ENCODE results near the gene GNAS. TPM values are rescaled to one million over a fixed set of nuclear protein-coding genes. Genes with fewer than 3 reads are reported as not detected.

The GNAS gene
- total and polyA plus RNA-seq, 4 experiments from 2014 or later: 70.1 to 645 (median 412) TPM

- H3K9me3 ChIP-seq (ENCODE audit: control insufficient read depth in 1 of 2, low read length in 2 of 2): no peaks in the 10 kb centered on the region
- H3K4me3 ChIP-seq (ENCODE audit: low read length in 2 of 2): peak overlapping the region; percentile 12 to 64
- Mint-ChIP-seq H3K36me3 (peaks cover 0 to 10% of the 10 kb centered on the region in 2 donors), H3K4me1 (peaks cover 4 to 19% (median 12%) of the 10 kb centered on the region in 4 donors), H3K27me3 (no peaks in the 10 kb centered on the region), H3K4me3 (peak overlapping the region; percentile 79 to 90 (median 85)), H3K9me3 (peaks cover 0 to 2% (median 0%) of the 10 kb centered on the region in 8 donors), H3K27ac (peak overlapping the region; percentile 87 to 95 (median 90))
- no peaks in the 10 kb centered on the region for H3K36me3 ChIP-seq (ENCODE audit: insufficient read depth, low read length)
- intact Hi-C loops (cut with micrococcal nuclease): loop anchor here (1.0 kb wide), 1 partner anchor 93 kb away; the partner anchor contains the start of gene NELFCD
- peaks cover 13% of the 10 kb centered on the region for H3K4me1 ChIP-seq (ENCODE audit: insufficient read depth, low read length)
- POLR2A ChIA-PET (ENCODE audit: partially characterized antibody): no interaction called here
- no peak for DNase-seq
- CTCF ChIA-PET (ENCODE audit: partially characterized antibody): no interaction called here
- no peaks in the 10 kb centered on the region for H3K27me3 ChIP-seq (ENCODE audit: insufficient read depth, low read length)
- peak overlapping the region; percentile 71 for H3K27ac ChIP-seq (ENCODE audit: low read depth, low read length)
Measured at GRCh38 chr20:58888103-58888502, 35.6 kb downstream of the GNAS start.

GRCh38 chr20:58888521-58889333 lies 36.2 kb downstream of the GNAS start:
- Histone ChIP-seq H3K27me3 (ENCODE audit: insufficient read depth, low read length) (no peaks in the 10 kb centered on the region), H3K4me1 (ENCODE audit: insufficient read depth, low read length) (peaks cover 19% of the 10 kb centered on the region), H3K4me3 (ENCODE audit: low read length in 2 of 2) (peak overlapping the region; percentile 12 to 64), H3K9me3 (ENCODE audit: control insufficient read depth in 1 of 2, low read length in 2 of 2) (no peaks in the 10 kb centered on the region), H3K27ac (ENCODE audit: low read depth, low read length) (peak overlapping the region; percentile 78), H3K36me3 (ENCODE audit: insufficient read depth, low read length) (no peaks in the 10 kb centered on the region)
- Mint-ChIP-seq H3K27me3 (no peaks in the 10 kb centered on the region), H3K36me3 (peaks cover 0 to 15% of the 10 kb centered on the region in 2 donors), H3K4me3 (peak overlapping the region; percentile 79 to 90 (median 85)), H3K4me1 (peaks cover 9 to 25% (median 18%) of the 10 kb centered on the region in 4 donors), H3K27ac (peak overlapping the region; percentile 87 to 95 (median 90)), H3K9me3 (peaks cover 0 to 2% (median 0%) of the 10 kb centered on the region in 8 donors)
- CTCF ChIA-PET (ENCODE audit: partially characterized antibody): no interaction called here
- POLR2A ChIA-PET (ENCODE audit: partially characterized antibody): interaction anchor here (0.6 to 4.7 kb wide), 21 partner anchors 10 to 1490 kb away, joined by 3 to 69 read pairs (median 5); partner anchors contain the start of genes ATP5F1E, NELFCD, PRELID3B and STX16
- DNase-seq: peak; percentile 87 to 90 (median 89)
- intact Hi-C loops (cut with micrococcal nuclease): loop anchor here (1.0 kb wide), 1 partner anchor 93 kb away; the partner anchor contains the start of gene NELFCD

- ChIA-PET POLR2A (ENCODE audit: partially characterized antibody) (interaction anchor here (0.6 to 4.7 kb wide), 22 partner anchors 10 to 1490 kb away, joined by 3 to 69 read pairs (median 5); partner anchors contain the start of genes ATP5F1E, NELFCD, PRELID3B and STX16), CTCF (ENCODE audit: partially characterized antibody) (no interaction called here)
- Histone ChIP-seq H3K36me3 (ENCODE audit: insufficient read depth, low read length) (no peaks in the 10 kb centered on the region), H3K27me3 (ENCODE audit: insufficient read depth, low read length) (no peaks in the 10 kb centered on the region), H3K9me3 (ENCODE audit: control insufficient read depth in 1 of 2, low read length in 2 of 2) (no peaks in the 10 kb centered on the region), H3K27ac (ENCODE audit: low read depth, low read length) (peak overlapping the region; percentile 78), H3K4me1 (ENCODE audit: insufficient read depth, low read length) (peaks cover 25% of the 10 kb centered on the region), H3K4me3 (ENCODE audit: low read length in 2 of 2) (peak overlapping the region in 1 of 2 donors; percentile 38)
- Mint-ChIP-seq H3K27ac (peak overlapping the region; percentile 87 to 97 (median 95)), H3K36me3 (peaks cover 0 to 16% of the 10 kb centered on the region in 2 donors), H3K4me1 (peaks cover 12 to 32% (median 22%) of the 10 kb centered on the region in 4 donors), H3K9me3 (peaks cover 0 to 2% (median 0%) of the 10 kb centered on the region in 8 donors), H3K4me3 (peak overlapping the region; percentile 89 to 93 (median 90)), H3K27me3 (no peaks in the 10 kb centered on the region)
- intact Hi-C loops (cut with micrococcal nuclease): no loop called here
- peak in 1 of 5 donors; percentile 33 for DNase-seq
Measured at GRCh38 chr20:58889334-58889760, 36.8 kb downstream of the GNAS start.

- no peaks in the 10 kb centered on the region for H3K9me3 ChIP-seq (ENCODE audit: control insufficient read depth in 1 of 2, low read length in 2 of 2)
- CTCF ChIA-PET (ENCODE audit: partially characterized antibody): no interaction called here
- H3K4me1 Mint-ChIP-seq: peaks cover 17 to 38% (median 28%) of the 10 kb centered on the region in 4 donors
- no peaks in the 10 kb centered on the region for H3K27me3 ChIP-seq (ENCODE audit: insufficient read depth, low read length)
- peaks cover 0 to 21% of the 10 kb centered on the region in 2 donors for H3K36me3 Mint-ChIP-seq
- peak in 1 of 5 donors; percentile 24 for DNase-seq
- peak overlapping the region; percentile 78 for H3K27ac ChIP-seq (ENCODE audit: low read depth, low read length)
- POLR2A ChIA-PET (ENCODE audit: partially characterized antibody): interaction anchor here (0.6 to 4.7 kb wide), 14 partner anchors 11 to 1491 kb away, joined by 3 to 69 read pairs (median 8); partner anchors contain the start of genes ATP5F1E, NELFCD, PRELID3B and STX16
- intact Hi-C loops (cut with micrococcal nuclease): loop anchor here (1.0 to 10.0 kb wide), 4 partner anchors 277 to 1495 kb away; partner anchors contain the start of genes RAB22A, RBM38 and VAPB
- peaks cover 0 to 2% (median 0%) of the 10 kb centered on the region in 8 donors for H3K9me3 Mint-ChIP-seq
- peak overlapping the region in 1 of 2 donors; percentile 67 for H3K4me3 ChIP-seq (ENCODE audit: low read length in 2 of 2)
- no peaks in the 10 kb centered on the region for H3K27me3 Mint-ChIP-seq
- no peaks in the 10 kb centered on the region for H3K36me3 ChIP-seq (ENCODE audit: insufficient read depth, low read length)
- peak overlapping the region; percentile 93 to 97 (median 95) for H3K4me3 Mint-ChIP-seq
- H3K4me1 ChIP-seq (ENCODE audit: insufficient read depth, low read length): peaks cover 32% of the 10 kb centered on the region
- H3K27ac Mint-ChIP-seq: peak overlapping the region; percentile 95 to 98 (median 97)
Measured at GRCh38 chr20:58889798-58890517, 37.4 kb downstream of the GNAS start.

GRCh38 chr20:58890518-58891085 lies 38.1 kb downstream of the GNAS start:
- DNase-seq: peak; percentile 63 to 71 (median 69)
- peaks cover 23 to 44% (median 35%) of the 10 kb centered on the region in 4 donors for H3K4me1 Mint-ChIP-seq
- ChIA-PET POLR2A (ENCODE audit: partially characterized antibody) (interaction anchor here (0.8 to 4.7 kb wide), 18 partner anchors 10 to 582 kb away, joined by 3 to 69 read pairs (median 5); partner anchors contain the start of genes ATP5F1E, GNAS, PRELID3B and STX16), CTCF (ENCODE audit: partially characterized antibody) (no interaction called here)
- H3K9me3 ChIP-seq (ENCODE audit: control insufficient read depth in 1 of 2, low read length in 2 of 2): no peaks in the 10 kb centered on the region
- intact Hi-C loops (cut with micrococcal nuclease): loop anchor here (1.0 to 10.0 kb wide), 4 partner anchors 277 to 1496 kb away; partner anchors contain the start of genes RAB22A, RBM38 and VAPB
- peaks cover 2 to 26% of the 10 kb centered on the region in 2 donors for H3K36me3 Mint-ChIP-seq
- H3K36me3 ChIP-seq (ENCODE audit: insufficient read depth, low read length): no peaks in the 10 kb centered on the region
- H3K27ac Mint-ChIP-seq: peak overlapping the region; percentile 92 to 99 (median 96)
- H3K9me3 Mint-ChIP-seq: peaks cover 0 to 2% (median 0%) of the 10 kb centered on the region in 8 donors
- H3K27me3 Mint-ChIP-seq: no peaks in the 10 kb centered on the region
- peak overlapping the region in 1 of 2 donors; percentile 67 for H3K4me3 ChIP-seq (ENCODE audit: low read length in 2 of 2)
- H3K27ac ChIP-seq (ENCODE audit: low read depth, low read length): peak overlapping the region; percentile 78
- peak overlapping the region; percentile 93 to 97 (median 95) for H3K4me3 Mint-ChIP-seq
- H3K4me1 ChIP-seq (ENCODE audit: insufficient read depth, low read length): peaks cover 38% of the 10 kb centered on the region
- no peaks in the 10 kb centered on the region for H3K27me3 ChIP-seq (ENCODE audit: insufficient read depth, low read length)

GRCh38 chr20:58891086-58891717 lies 38.7 kb downstream of the GNAS start:
- Histone ChIP-seq H3K9me3 (ENCODE audit: control insufficient read depth in 1 of 2, low read length in 2 of 2) (no peaks in the 10 kb centered on the region), H3K4me1 (ENCODE audit: insufficient read depth, low read length) (peaks cover 44% of the 10 kb centered on the region), H3K27me3 (ENCODE audit: insufficient read depth, low read length) (no peaks in the 10 kb centered on the region), H3K4me3 (ENCODE audit: low read length in 2 of 2) (peak overlapping the region in 1 of 2 donors; percentile 67), H3K36me3 (ENCODE audit: insufficient read depth, low read length) (no peaks in the 10 kb centered on the region), H3K27ac (ENCODE audit: low read depth, low read length) (peak overlapping the region; percentile 80)
- Mint-ChIP-seq H3K36me3 (peaks cover 8 to 32% of the 10 kb centered on the region in 2 donors), H3K9me3 (peaks cover 0 to 2% (median 0%) of the 10 kb centered on the region in 8 donors), H3K27me3 (no peaks in the 10 kb centered on the region), H3K4me1 (peaks cover 28 to 50% (median 39%) of the 10 kb centered on the region in 4 donors), H3K27ac (peak overlapping the region in 5 of 7 donors; percentile 55 to 95 (median 82)), H3K4me3 (peak overlapping the region; percentile 54 to 84 (median 76))
- DNase-seq: peak; percentile 70 to 73 (median 73)
- CTCF ChIA-PET (ENCODE audit: partially characterized antibody): no interaction called here
- intact Hi-C loops (cut with micrococcal nuclease): loop anchor here (2.0 to 10.0 kb wide), 3 partner anchors 276 to 1496 kb away; partner anchors contain the start of genes RAB22A and RBM38
- POLR2A ChIA-PET (ENCODE audit: partially characterized antibody): interaction anchor here (0.7 to 4.7 kb wide), 13 partner anchors 13 to 583 kb away, joined by 3 to 69 read pairs (median 4); partner anchors contain the start of genes ATP5F1E, GNAS, NELFCD and PRELID3B
